Thymus (tissue), 11 donors: ENCODE measurements around the gene PLBD1. TPM values are rescaled to one million over a fixed set of nuclear protein-coding genes. Genes with fewer than 3 reads are reported as not detected.
A peak's percentile ranks its signal among the peaks of the same experiment; 100 is the strongest.

Source experiments
- DNase-seq, 9 donors: peaks; one replicate each; pipeline ENCODE4 v3.0.0-alpha.2; 2013; ENCODE audit warnings: low spot score in 9 of 9, low read depth in 6 of 9, missing footprints in 1 of 9
- H3K27ac ChIP-seq, 2 donors: one replicate each; pipeline ENCODE4 v1.5.1; 2013; ENCODE audit warnings: control low read depth in 1 of 2, low read depth in 1 of 2, low read length in 1 of 2, mild to moderate bottlenecking in 1 of 2, moderate library complexity in 1 of 2
- H3K27me3 ChIP-seq, 2 donors: one replicate each; pipeline ENCODE4 v1.5.1; 2013; ENCODE audit warnings: low read length in 1 of 2; ENCODE audit not compliant: control insufficient read depth in 2 of 2, insufficient read depth in 1 of 2
- H3K36me3 ChIP-seq, 2 donors: one replicate each; pipeline ENCODE4 v1.5.1; 2013; ENCODE audit warnings: low read length in 1 of 2, mild to moderate bottlenecking in 1 of 2, moderate library complexity in 1 of 2; ENCODE audit not compliant: control insufficient read depth in 2 of 2, insufficient read depth in 2 of 2
- H3K4me1 ChIP-seq, 2 donors: one replicate each; pipeline ENCODE4 v1.5.1; 2013; ENCODE audit warnings: low read length in 2 of 2; ENCODE audit not compliant: control insufficient read depth in 2 of 2, insufficient read depth in 2 of 2
- H3K4me3 ChIP-seq, 2 donors: one replicate each; pipeline ENCODE4 v1.5.1; 2013; ENCODE audit warnings: low read length in 2 of 2, control low read depth in 1 of 2, mild to moderate bottlenecking in 1 of 2
- H3K9me3 ChIP-seq, 2 donors: one replicate each; pipeline ENCODE4 v1.5.1; 2013; ENCODE audit warnings: low read length in 1 of 2, mild to moderate bottlenecking in 1 of 2; ENCODE audit not compliant: control insufficient read depth in 2 of 2, insufficient read depth in 1 of 2
- WGBS: extraction: QIAGEN DNeasy Blood & Tissue Kit; methylation state at CpG from one replicate; pipeline ENCODE4 v1.1.7; 2013; 5-methylcytosine and 5-hydroxymethylcytosine counted together
- polyA plus RNA-seq: library from polyadenylated mRNA; stranded (reverse); fragments of 200-250 nt; gene quantifications from one replicate; pipeline ENCODE4 v1.2.3, GENCODE V29; 2013
- total RNA-seq: library from RNA; stranded (reverse); fragments of 120-200 nt; gene quantifications from one replicate; pipeline ENCODE4 v1.2.4, GENCODE V29; 2013
- donor health status: healthy.

PLBD1 gene
- total and polyA plus RNA-seq, 2 donors: 6.5 to 9.5 TPM

GRCh38 chr12:14537088-14537487, 30.6 kb downstream of the PLBD1 start:
- Histone ChIP-seq H3K4me3 (no peak overlapping the region), H3K27ac (no peak overlapping the region), H3K9me3 (no peaks in the 10 kb centered on the region), H3K27me3 (no peaks in the 10 kb centered on the region), H3K4me1 (no peaks in the 10 kb centered on the region), H3K36me3 (no peaks in the 10 kb centered on the region)
- DNase-seq: no peak
- 96% methylated on average over 5 of the region's 5 CpGs for WGBS

GRCh38 chr12:14532152-14532551, 35.5 kb downstream of the PLBD1 start:
- WGBS: 95% methylated on average over 10 of the region's 10 CpGs
- no peaks in the 10 kb centered on the region for H3K36me3 ChIP-seq
- H3K9me3 ChIP-seq: no peaks in the 10 kb centered on the region
- H3K27ac ChIP-seq: no peak overlapping the region
- DNase-seq: no peak
- H3K27me3 ChIP-seq: no peaks in the 10 kb centered on the region
- no peaks in the 10 kb centered on the region for H3K4me1 ChIP-seq
- H3K4me3 ChIP-seq: no peak overlapping the region

GRCh38 chr12:14525964-14526363, 41.7 kb downstream of the PLBD1 start:
- Histone ChIP-seq H3K9me3 (peaks cover 0 to 2% of the 10 kb centered on the region in 2 donors), H3K27ac (no peak overlapping the region), H3K36me3 (no peaks in the 10 kb centered on the region), H3K4me3 (no peak overlapping the region), H3K4me1 (no peaks in the 10 kb centered on the region), H3K27me3 (no peaks in the 10 kb centered on the region)
- no peak for DNase-seq
- 98% methylated on average over 2 of the region's 2 CpGs for WGBS

- H3K4me3 ChIP-seq: no peak overlapping the region
Measured at GRCh38 chr12:14521822-14522221, 45.9 kb downstream of the PLBD1 start.

GRCh38 chr12:14514946-14515345, 52.7 kb downstream of the PLBD1 start:
- H3K4me1 ChIP-seq: no peaks in the 10 kb centered on the region
- WGBS: 99% methylated on average over 1 of the region's 1 CpG
- no peaks in the 10 kb centered on the region for H3K27me3 ChIP-seq
- no peak overlapping the region for H3K27ac ChIP-seq
- no peak for DNase-seq
- H3K4me3 ChIP-seq: no peak overlapping the region
- H3K9me3 ChIP-seq: no peaks in the 10 kb centered on the region
- no peaks in the 10 kb centered on the region for H3K36me3 ChIP-seq

More at GRCh38 chr12:14521822-14522221, 45.9 kb downstream of the PLBD1 start:
- DNase-seq: no peak
- H3K9me3 ChIP-seq: peaks cover 0 to 3% of the 10 kb centered on the region in 2 donors
- H3K27me3 ChIP-seq: no peaks in the 10 kb centered on the region
- no peaks in the 10 kb centered on the region for H3K4me1 ChIP-seq
- no peaks in the 10 kb centered on the region for H3K36me3 ChIP-seq
- no peak overlapping the region for H3K27ac ChIP-seq

- peak in 5 of 9 donors; percentile 0 to 32 (median 4) for DNase-seq
- H3K4me1 ChIP-seq: no peaks in the 10 kb centered on the region
- H3K27me3 ChIP-seq: no peaks in the 10 kb centered on the region
- 52% methylated on average over 4 of the region's 4 CpGs for WGBS
- no peaks in the 10 kb centered on the region for H3K36me3 ChIP-seq
- no peak overlapping the region for H3K27ac ChIP-seq
- H3K4me3 ChIP-seq: no peak overlapping the region
- no peaks in the 10 kb centered on the region for H3K9me3 ChIP-seq
Measured at GRCh38 chr12:14514154-14514842, 53.4 kb downstream of the PLBD1 start.

GRCh38 chr12:14510574-14510973, 57.1 kb downstream of the PLBD1 start:
- WGBS: 73% methylated on average over 3 of the region's 3 CpGs
- Histone ChIP-seq H3K36me3 (no peaks in the 10 kb centered on the region), H3K4me3 (no peak overlapping the region), H3K27me3 (no peaks in the 10 kb centered on the region), H3K27ac (no peak overlapping the region), H3K4me1 (no peaks in the 10 kb centered on the region), H3K9me3 (no peaks in the 10 kb centered on the region)
- no peak for DNase-seq

GRCh38 chr12:14505626-14506596, 61.8 kb downstream of the PLBD1 start:
- Histone ChIP-seq H3K27ac (no peak overlapping the region), H3K9me3 (no peaks in the 10 kb centered on the region), H3K4me1 (no peaks in the 10 kb centered on the region), H3K27me3 (no peaks in the 10 kb centered on the region), H3K4me3 (no peak overlapping the region), H3K36me3 (peaks cover 5 to 16% of the 10 kb centered on the region in 2 donors)
- WGBS: 96% methylated on average over 6 of the region's 6 CpGs
- DNase-seq: no peak

GRCh38 chr12:14495326-14495725, 72.4 kb downstream of the PLBD1 start:
- Histone ChIP-seq H3K9me3 (no peaks in the 10 kb centered on the region), H3K27ac (no peak overlapping the region), H3K36me3 (peaks cover 30 to 64% of the 10 kb centered on the region in 2 donors), H3K4me1 (no peaks in the 10 kb centered on the region), H3K27me3 (no peaks in the 10 kb centered on the region), H3K4me3 (no peak overlapping the region)
- no peak for DNase-seq
- WGBS: over 99% methylated on average over 2 of the region's 2 CpGs
